CD4-positive, alpha-beta T cell treated with Interleukin-12 subunit alpha and Interleukin-12 subunit beta, for 1 hour (primary cell): ENCODE measurements around the gene ALPI.

Source experiments
- DNase-seq: peaks from one replicate; pipeline ENCODE4 v3.0.0-alpha.2; 2020

ALPI gene

DNA sequence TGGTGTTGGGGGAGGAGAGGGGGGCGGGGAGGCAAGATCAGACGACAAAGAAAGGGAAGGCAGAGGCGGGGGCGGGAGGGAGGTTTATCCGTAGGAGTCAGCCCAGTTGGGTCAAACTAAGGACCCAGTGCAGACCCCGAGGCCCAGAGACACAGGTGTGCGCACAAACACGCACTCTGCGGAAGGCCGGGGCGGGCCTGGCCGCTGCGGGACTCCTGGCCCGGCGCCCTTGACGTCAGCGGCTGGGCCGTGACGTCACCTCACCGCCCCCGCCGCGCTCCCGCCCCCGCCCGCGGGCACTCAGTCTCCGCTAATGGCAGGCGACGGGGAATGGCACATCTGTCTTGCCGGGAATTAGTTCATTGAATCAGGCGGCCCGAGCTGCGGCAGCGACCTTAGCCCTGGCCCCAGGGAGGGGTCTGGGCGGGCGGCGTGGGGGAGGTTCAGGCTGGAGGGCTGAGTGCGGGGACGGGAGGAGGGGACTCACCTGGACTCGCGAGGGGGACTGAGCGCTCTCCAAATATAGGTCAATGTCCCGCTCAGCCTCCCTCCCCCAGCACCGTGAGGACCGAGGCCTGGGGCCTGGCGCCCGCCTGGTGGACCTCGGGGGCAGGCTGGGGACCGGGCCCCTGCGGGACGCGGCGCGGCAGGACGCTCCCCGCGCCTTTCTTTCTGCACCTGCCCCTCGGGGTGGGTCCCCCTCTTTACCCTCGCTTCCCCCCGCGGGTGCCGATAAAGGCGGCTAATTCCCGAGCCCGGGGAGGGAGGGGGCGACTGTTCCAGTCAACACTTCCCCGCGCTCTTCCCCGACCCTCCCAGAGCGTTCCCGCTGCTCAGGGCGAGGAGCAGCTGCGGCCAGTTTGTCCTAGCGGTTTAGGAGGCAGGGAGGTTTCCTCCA, 47.2 kb downstream of the ALPI start:
- DNase-seq = peak; percentile 17

DNA sequence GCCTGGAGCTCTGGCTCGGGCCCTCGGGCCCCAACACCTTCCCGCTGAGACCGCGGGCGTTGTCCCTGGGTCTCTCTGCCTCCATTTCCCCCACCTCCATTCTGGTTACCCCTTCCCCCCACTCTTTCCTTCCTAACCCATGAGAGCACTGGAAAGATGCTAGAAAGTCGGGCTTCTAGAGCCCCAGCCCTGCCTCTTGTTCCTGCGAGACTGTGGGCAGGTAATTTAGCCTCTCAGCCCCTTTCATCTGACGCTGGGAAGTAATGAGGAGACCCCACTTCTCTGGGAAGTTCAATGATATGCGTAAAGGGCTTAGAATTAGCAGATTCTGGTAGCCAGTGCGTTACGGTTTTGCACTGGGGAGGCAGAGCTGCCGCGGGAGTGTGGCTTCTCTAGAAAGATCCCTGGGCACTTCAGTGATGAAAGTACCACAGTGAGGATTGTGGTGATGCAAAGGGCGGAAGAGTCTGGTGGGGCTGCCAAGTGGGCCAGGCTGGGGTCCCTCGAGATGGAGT, 47.9 kb downstream of the ALPI start:
- no peak for DNase-seq

GRCh38 chr2:232504438-232504837, 48.5 kb downstream of the ALPI start:
- DNase-seq = no peak

DNA sequence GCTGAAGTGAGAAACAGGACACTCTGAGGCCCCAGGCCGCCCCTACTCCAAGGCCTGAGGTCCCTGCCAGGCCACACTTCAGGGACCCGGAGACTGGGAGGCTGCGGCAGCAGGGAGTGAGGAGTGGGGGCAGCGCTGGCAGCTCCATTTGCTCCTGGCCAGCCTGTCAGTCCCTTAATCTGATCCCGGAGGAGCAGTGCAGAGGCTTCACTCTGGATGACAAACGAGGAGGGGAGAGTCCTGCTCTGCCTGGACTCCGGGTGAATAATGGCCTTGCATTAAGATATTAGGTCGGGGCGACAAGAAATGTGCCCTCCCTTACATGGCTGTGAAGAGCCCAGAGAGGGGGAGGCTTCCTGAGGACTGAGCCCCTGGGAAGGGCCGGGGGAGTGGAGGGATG, 49.9 kb downstream of the ALPI start:
- no peak for DNase-seq

DNA sequence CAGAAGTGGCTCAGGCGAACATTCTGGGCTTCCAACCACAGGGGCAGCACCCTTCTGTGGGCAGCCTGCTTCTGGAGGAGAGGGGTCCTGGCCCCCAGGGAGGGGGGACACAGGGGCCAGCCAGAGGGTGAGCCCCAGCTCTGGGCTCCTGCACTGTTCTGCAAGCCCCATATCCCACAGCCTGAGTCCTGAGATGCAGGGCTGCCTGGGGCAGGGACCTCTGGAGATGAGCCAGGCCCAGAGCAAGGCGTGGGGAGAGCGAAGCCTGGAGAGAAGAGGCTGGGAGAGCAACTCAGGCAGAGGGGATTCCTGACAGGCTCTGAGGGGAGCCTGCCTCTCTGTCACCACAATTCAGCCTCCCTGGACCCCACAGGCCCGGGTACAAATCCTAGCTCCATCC, 50.8 kb downstream of the ALPI start:
- DNase-seq = no peak

DNA sequence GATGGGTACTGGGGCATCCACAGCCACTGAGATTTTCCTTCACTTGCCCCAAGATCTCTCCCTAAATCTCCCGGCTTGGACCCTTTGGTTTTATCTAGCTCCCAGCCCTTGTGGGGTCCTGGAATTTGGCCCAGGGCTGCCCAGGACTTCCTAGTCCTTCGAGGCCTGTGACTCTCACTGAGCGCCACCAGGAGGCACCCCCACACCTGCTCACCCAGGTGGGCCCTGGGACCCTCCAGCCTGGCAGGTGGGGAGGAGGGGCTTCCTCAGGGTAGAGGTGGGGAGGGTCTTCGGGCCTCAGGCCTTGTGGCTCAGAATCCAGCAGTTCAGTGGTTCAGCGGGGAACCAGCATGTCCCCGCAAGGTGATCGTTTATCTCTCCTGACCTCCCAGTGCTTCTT, 52.3 kb downstream of the ALPI start:
- no peak for DNase-seq
